Measurements from ENCODE around the gene ADAMTSL3.

DNA sequence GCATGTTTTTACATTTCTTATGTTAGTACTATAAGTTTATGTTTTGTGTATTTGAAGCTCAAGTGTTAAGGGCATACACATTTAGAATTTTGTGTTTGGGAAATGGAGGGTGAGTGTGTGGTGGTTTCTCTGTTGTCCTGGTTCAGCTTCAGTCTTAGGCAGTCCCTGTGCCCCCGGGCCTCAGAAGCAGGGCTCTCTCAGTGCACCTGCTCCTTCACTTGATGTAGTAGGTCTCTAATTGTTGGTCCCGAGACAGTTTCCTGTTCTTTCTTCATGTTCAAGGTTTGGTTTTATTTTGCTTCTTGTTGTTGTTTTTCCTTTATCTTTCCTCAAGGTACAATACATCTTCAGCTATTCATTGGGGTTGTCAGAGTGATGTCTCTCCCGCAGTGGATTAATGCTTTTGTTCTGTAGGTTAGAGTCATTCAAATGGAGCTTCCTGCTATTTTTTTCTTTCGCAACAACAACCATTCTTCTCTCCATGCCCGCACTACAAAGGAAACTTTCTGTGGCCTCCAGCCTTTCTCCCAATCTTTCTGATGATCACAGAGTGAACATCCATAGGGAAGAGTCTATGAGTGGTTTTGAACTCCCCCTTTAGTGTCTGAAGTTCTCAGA is 403.9 kb downstream of the ADAMTSL3 start:
- no peak for TF ChIP-seq JUND (IDR thresholded peaks at IDR 0.05)
- TF ChIP-seq, protein P1, sequence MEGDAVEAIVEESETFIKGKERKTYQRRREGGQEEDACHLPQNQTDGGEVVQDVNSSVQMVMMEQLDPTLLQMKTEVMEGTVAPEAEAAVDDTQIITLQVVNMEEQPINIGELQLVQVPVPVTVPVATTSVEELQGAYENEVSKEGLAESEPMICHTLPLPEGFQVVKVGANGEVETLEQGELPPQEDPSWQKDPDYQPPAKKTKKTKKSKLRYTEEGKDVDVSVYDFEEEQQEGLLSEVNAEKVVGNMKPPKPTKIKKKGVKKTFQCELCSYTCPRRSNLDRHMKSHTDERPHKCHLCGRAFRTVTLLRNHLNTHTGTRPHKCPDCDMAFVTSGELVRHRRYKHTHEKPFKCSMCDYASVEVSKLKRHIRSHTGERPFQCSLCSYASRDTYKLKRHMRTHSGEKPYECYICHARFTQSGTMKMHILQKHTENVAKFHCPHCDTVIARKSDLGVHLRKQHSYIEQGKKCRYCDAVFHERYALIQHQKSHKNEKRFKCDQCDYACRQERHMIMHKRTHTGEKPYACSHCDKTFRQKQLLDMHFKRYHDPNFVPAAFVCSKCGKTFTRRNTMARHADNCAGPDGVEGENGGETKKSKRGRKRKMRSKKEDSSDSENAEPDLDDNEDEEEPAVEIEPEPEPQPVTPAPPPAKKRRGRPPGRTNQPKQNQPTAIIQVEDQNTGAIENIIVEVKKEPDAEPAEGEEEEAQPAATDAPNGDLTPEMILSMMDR (IDR thresholded peaks at IDR 0.05): no peak
- TF ChIP-seq CHD2 (IDR thresholded peaks at IDR 0.05; ENCODE audit: low read length, partially characterized antibody): no peak
- no peak for TF ChIP-seq GABPA (IDR thresholded peaks at IDR 0.05; ENCODE audit: low read depth)
- TF ChIP-seq NFIC (IDR thresholded peaks at IDR 0.05; ENCODE audit: borderline replicate concordance): no peak
- no peak for TF ChIP-seq ZBTB33 (IDR thresholded peaks at IDR 0.05; ENCODE audit: borderline replicate concordance, low read depth)
- TF ChIP-seq POLR2AphosphoS5 (IDR thresholded peaks at IDR 0.05; ENCODE audit: low read depth, low read length): no peak
- TF ChIP-seq SIN3A (IDR thresholded peaks at IDR 0.05; ENCODE audit: borderline replicate concordance, low read depth, low read length): no peak
- no peak for TF ChIP-seq RAD21 (IDR thresholded peaks at IDR 0.05; ENCODE audit: low read length)

All from SK-N-SH (cell line).